ENCODE results near the gene LILRB5.
"Not testable (repeated sequence)": the region's sequence is repeated elsewhere in the genome, so short reads cannot be mapped to it uniquely, and the experiment has no call there.

LILRB5 gene

DNA sequence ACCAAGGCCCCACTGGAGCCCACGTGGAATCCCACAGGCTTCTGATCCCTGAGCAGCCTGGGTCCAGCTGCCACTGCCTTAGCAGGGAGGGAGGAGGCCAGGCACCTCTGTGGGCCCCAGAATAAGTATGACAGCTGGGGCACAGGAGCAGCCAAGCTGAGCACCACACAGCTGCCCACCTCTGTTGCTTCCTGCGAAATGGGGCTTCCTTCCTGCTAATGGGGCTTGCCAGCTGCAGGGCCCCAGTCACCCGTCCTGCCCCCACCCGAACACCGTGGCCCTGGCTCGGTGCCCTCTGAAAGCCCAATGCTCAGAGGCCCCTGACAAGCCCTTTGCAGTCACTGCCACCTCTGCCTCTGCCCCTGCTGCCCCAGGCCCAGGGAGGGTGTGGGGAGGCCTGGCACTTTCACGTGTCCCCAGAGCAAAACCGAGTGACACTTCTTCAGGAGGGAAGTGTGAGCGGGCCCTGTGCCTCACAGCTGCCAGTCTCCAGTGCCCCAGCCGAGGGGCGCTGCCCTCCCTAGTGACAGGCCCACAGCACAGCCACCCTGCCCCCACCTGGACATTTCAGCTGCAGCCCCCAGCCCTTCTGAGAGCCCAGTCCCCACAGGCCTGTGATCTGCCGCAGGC, 28.5 kb upstream of the LILRB5 start:
- not testable (repeated sequence) for H3K9me3 ChIP-seq (ENCODE audit: control insufficient read depth in 2 of 2, low read length in 2 of 2); H3K4me1 ChIP-seq (ENCODE audit: control insufficient read depth, insufficient read depth, low read length); H3K4me3 ChIP-seq (ENCODE audit: low read length in 2 of 2)

DNA sequence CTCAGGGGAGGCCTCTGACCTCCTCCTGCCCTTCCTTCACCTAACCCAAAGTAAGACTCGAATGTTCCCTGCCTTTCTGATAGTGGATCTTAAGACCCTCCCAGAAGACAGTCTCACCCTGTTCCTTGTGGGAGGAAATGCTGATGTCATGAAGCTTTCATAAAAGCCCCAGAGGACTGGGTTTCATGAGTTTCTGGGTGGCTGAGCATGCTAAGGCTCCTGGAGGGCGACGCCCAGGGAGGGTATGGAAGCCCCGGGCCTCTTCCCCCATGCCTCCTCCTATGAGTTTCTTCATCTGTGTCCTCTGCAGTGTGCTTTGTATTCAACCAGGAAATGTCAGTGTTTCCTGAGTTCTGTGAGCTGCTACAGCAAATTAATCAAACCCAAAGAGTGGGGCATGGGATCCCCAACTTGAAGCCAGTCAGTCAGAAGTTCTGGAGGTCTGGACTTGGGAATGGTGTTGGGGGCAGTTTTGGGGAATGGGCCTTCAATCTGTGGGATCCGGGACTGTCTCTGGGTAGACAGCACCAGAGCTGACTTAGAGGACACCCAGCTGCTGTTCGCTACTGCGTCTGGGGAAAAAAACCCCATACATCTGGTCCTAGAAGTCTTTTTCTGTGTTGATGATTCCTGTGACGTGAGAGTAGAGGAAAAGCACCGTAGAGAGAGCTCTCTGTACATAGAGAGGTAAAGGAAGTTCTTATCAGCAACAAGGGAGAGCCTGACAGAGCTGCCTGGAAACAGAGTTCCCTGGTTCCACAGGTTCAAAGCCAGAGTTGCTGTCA, 25.8 kb upstream of the LILRB5 start:
- no peaks in the 10 kb centered on the region for H3K9me3 ChIP-seq (ENCODE audit: control insufficient read depth in 2 of 2, low read length in 2 of 2)
- H3K4me3 ChIP-seq (ENCODE audit: low read length in 2 of 2): no peak overlapping the region
- H3K36me3 ChIP-seq (ENCODE audit: control insufficient read depth in 2 of 2, insufficient read depth in 2 of 2, low read length in 2 of 2): no peaks in the 10 kb centered on the region
- H3K27me3 ChIP-seq (ENCODE audit: control insufficient read depth in 1 of 2, insufficient read depth in 2 of 2, low read length in 2 of 2): peaks cover 4 to 11% of the 10 kb centered on the region in 2 donors
- no peak overlapping the region for H3K27ac ChIP-seq (ENCODE audit: low read length)
- H3K4me1 ChIP-seq (ENCODE audit: control insufficient read depth, insufficient read depth, low read length): no peaks in the 10 kb centered on the region
- no peak overlapping the region for H3K9ac ChIP-seq (ENCODE audit: low read length in 2 of 2)

More for the DNA sequence above, 28.5 kb upstream of the LILRB5 start:
- not testable (repeated sequence) for H3K27me3 ChIP-seq (ENCODE audit: control insufficient read depth in 1 of 2, insufficient read depth in 2 of 2, low read length in 2 of 2); H3K27ac ChIP-seq (ENCODE audit: low read length); H3K9ac ChIP-seq (ENCODE audit: low read length in 2 of 2); H3K36me3 ChIP-seq (ENCODE audit: control insufficient read depth in 2 of 2, insufficient read depth in 2 of 2, low read length in 2 of 2)

DNA sequence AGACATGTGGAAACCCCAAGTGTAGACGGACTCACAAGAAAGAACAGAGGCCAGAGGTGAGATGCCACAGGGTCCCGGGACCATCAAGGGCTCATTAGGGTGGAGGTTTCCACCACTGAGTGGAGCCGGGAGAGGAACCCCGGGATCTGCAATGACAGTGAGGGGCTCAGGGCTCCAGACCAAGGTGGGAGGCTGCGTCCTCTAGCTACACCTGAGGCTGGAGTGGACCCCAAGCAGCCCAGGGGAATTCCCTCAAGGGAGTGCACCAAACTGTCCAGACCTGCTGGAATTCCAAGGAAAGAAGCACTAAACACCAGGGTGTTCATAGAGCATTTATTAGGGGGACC, 24.6 kb upstream of the LILRB5 start:
- not testable (repeated sequence) for H3K27ac ChIP-seq (ENCODE audit: low read length); H3K36me3 ChIP-seq (ENCODE audit: control insufficient read depth in 2 of 2, insufficient read depth in 2 of 2, low read length in 2 of 2); H3K4me1 ChIP-seq (ENCODE audit: control insufficient read depth, insufficient read depth, low read length); H3K4me3 ChIP-seq (ENCODE audit: low read length in 2 of 2); H3K9ac ChIP-seq (ENCODE audit: low read length in 2 of 2); H3K9me3 ChIP-seq (ENCODE audit: control insufficient read depth in 2 of 2, low read length in 2 of 2)
- peaks cover 4 to 11% of the 10 kb centered on the region in 2 donors for H3K27me3 ChIP-seq (ENCODE audit: control insufficient read depth in 1 of 2, insufficient read depth in 2 of 2, low read length in 2 of 2)

DNA sequence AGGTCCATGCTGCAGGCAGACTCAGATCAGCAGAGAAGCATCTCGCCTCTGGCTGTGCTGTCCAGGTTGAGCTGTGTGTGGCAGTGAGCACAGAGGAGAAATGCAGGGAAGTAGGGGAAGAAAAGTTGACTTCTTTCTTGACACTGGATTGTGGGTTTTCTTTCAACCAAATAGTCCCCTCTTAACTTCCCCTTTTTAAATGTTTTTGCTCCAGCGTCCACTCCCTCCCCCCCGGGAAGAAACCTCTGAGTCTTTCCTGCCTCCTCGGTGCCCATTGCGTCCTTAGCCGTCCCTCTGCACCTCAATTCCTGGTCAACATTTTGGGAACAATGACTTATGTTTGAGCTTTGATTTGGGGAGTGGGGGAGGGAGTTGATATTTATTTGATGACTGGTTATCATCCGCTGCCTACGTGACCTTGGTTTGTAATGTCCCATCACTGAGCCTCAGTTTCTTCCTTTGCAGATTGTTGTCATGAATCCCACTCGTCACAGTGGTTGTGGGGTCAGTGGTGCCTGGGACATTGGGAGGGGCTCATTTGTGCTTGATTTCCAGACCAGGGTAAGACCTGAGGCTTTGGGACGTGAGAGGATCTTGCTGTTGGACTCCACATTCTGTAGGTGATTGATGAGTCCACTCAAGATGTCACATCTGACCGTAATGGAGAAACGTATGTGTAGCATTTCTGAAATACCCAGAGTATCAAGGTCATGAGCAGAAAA, 24.1 kb upstream of the LILRB5 start, which contains the start of gene LILRB2:
Gene LILRB2 (minus strand): TSS at position 104 of the 722 bp plus-strand sequence. CDS start 614 bp downstream, outside the sequence.
- H3K9ac ChIP-seq (ENCODE audit: low read length in 2 of 2): no peak within 1 kb of the TSS
- no peaks in the 10 kb centered on the region for H3K9me3 ChIP-seq (ENCODE audit: control insufficient read depth in 2 of 2, low read length in 2 of 2)
- H3K27me3 ChIP-seq (ENCODE audit: control insufficient read depth in 1 of 2, insufficient read depth in 2 of 2, low read length in 2 of 2): peaks cover 4 to 11% of the 10 kb centered on the region in 2 donors
- no peak within 1 kb of the TSS for H3K27ac ChIP-seq (ENCODE audit: low read length)
- H3K36me3 ChIP-seq (ENCODE audit: control insufficient read depth in 2 of 2, insufficient read depth in 2 of 2, low read length in 2 of 2): no peaks in the 10 kb centered on the region
- H3K4me3 ChIP-seq (ENCODE audit: low read length in 2 of 2): no peak within 1 kb of the TSS
- H3K4me1 ChIP-seq (ENCODE audit: control insufficient read depth, insufficient read depth, low read length): no peaks in the 10 kb centered on the region

DNA sequence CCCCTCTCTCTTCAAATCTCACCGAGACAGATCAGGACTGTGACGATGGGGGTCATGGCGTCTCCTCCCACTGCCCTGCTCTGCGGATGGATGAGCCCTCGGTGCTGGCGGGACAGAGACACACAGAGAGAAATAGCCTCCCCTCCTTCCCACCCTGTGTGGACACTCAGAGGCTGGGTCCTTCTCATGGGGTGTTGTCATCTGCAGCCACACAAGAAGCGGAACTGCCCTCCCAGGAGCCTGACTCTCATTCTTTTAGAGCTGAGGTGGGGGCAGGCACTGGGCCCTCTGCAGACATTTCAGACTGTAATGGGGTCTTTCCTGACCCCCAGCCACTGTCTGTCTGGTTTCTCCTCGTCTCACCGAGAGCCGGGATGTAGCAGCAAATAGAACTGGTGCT, 23.4 kb upstream of the LILRB5 start:
- not testable (repeated sequence) for H3K9me3 ChIP-seq (ENCODE audit: control insufficient read depth in 2 of 2, low read length in 2 of 2); H3K4me3 ChIP-seq (ENCODE audit: low read length in 2 of 2); H3K9ac ChIP-seq (ENCODE audit: low read length in 2 of 2); H3K36me3 ChIP-seq (ENCODE audit: control insufficient read depth in 2 of 2, insufficient read depth in 2 of 2, low read length in 2 of 2); H3K27ac ChIP-seq (ENCODE audit: low read length); H3K4me1 ChIP-seq (ENCODE audit: control insufficient read depth, insufficient read depth, low read length)
- peaks cover 4 to 11% of the 10 kb centered on the region in 2 donors for H3K27me3 ChIP-seq (ENCODE audit: control insufficient read depth in 1 of 2, insufficient read depth in 2 of 2, low read length in 2 of 2)

DNA sequence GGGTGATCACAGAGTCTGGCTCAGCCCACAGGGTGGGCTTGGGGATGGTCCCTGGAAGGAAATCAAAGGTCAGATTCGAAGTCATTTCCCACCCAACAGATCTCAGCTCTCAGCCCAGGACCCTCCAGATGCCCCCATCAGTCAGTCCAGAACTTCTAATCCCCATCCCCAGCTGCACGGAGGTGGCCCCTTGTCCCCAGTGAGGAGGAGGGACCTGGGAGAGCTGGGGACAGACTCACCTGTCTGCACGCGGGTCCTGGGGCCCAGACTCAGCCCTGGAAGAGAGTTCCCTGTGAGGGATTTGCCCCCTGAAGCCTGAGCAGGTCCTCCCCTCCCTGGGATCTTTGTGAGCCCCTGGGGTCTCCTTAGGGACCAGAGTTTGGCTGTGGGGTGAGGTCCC, 23.0 kb upstream of the LILRB5 start:
- not testable (repeated sequence) for H3K27ac ChIP-seq (ENCODE audit: low read length); H3K4me3 ChIP-seq (ENCODE audit: low read length in 2 of 2); H3K9ac ChIP-seq (ENCODE audit: low read length in 2 of 2); H3K36me3 ChIP-seq (ENCODE audit: control insufficient read depth in 2 of 2, insufficient read depth in 2 of 2, low read length in 2 of 2); H3K4me1 ChIP-seq (ENCODE audit: control insufficient read depth, insufficient read depth, low read length); H3K9me3 ChIP-seq (ENCODE audit: control insufficient read depth in 2 of 2, low read length in 2 of 2)
- H3K27me3 ChIP-seq (ENCODE audit: control insufficient read depth in 1 of 2, insufficient read depth in 2 of 2, low read length in 2 of 2): peaks cover 4 to 11% of the 10 kb centered on the region in 2 donors

DNA sequence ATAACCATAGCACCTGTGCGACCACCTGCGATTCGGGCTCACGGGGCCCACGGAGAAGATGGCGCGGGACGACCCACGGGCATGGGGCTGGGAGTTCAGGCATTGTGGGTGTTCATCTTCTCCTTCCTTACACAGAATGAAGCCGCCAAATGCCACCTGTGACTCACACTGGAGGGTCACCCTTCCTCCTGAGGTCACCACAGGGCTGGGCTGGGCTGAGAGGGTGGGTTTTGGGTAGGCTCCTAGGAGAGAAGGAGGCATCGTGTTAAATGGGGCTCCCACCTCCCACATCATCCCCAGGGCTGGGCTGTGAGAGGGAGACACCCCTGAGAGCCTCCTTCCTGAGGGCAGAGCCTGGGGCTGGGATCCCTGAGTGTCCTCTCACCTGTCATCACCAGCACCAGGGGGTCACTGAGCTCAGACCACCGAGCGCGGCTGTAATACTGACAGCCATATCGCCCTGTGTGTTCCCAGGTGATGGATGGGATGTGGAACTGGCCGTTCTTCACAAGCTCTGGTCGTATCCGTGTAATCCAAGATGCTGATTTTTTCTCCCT, 22.4 kb upstream of the LILRB5 start:
- Histone ChIP-seq H3K4me3 (ENCODE audit: low read length in 2 of 2) (no peak overlapping the region), H3K36me3 (ENCODE audit: control insufficient read depth in 2 of 2, insufficient read depth in 2 of 2, low read length in 2 of 2) (no peaks in the 10 kb centered on the region), H3K9me3 (ENCODE audit: control insufficient read depth in 2 of 2, low read length in 2 of 2) (no peaks in the 10 kb centered on the region), H3K27me3 (ENCODE audit: control insufficient read depth in 1 of 2, insufficient read depth in 2 of 2, low read length in 2 of 2) (peaks cover 4 to 11% of the 10 kb centered on the region in 2 donors), H3K4me1 (ENCODE audit: control insufficient read depth, insufficient read depth, low read length) (no peaks in the 10 kb centered on the region), H3K27ac (ENCODE audit: low read length) (no peak overlapping the region), H3K9ac (ENCODE audit: low read length in 2 of 2) (no peak overlapping the region)

DNA sequence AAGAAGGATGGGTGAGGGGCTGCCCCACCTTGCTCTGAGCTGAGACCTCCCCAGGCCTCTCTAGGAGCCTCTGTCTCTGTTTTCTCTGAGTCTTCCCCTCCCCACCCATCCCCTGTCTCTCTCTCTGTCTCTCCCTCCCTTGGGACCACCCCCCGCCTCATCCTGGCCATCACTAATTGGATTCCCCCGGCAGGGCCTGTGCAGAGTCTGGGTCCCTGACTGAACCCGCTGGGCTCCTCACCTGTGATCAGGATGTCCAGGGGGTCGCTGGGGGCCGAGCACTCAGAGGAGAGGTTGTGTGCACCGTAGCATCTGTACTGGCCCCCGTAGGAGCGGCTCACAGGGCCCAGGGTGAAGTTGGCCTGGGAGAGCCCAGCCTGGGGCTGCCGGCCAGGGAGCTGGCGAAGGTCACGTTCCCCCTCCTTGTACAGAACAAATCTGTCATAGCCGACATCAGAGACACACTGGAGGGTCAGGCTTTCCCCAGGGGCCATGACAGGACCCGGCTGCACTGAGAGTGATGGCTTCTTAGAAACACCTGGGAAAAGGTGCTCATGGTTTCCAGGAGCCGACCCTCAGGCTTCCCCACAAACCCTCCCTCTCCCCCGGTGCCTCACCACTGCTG, 21.6 kb upstream of the LILRB5 start:
- H3K4me3 ChIP-seq (ENCODE audit: low read length in 2 of 2); H3K27ac ChIP-seq (ENCODE audit: low read length); H3K4me1 ChIP-seq (ENCODE audit: control insufficient read depth, insufficient read depth, low read length); H3K9ac ChIP-seq (ENCODE audit: low read length in 2 of 2); H3K9me3 ChIP-seq (ENCODE audit: control insufficient read depth in 2 of 2, low read length in 2 of 2); H3K36me3 ChIP-seq (ENCODE audit: control insufficient read depth in 2 of 2, insufficient read depth in 2 of 2, low read length in 2 of 2): not testable (repeated sequence)
- H3K27me3 ChIP-seq (ENCODE audit: control insufficient read depth in 1 of 2, insufficient read depth in 2 of 2, low read length in 2 of 2): peaks cover 4 to 11% of the 10 kb centered on the region in 2 donors

DNA sequence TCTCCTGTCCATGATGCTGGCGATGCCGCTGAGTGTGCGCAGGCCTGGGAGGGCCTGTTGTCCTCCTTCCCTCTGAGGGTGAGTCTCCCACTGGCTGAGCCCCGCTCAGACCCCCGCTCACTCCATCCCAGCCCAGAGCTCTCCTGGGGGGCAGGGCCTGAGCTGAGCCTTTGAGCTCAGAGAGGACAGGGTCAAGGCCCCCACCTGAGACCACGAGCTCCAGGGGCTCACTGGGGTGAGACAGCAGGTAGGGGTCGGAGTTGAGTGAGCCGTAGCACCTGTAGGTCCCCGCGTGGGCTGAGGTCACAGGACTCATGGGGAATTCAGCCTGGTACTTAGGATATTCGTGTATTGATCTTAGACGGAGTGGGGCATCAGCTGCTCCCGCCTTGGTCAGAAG, 21.0 kb upstream of the LILRB5 start:
- not testable (repeated sequence) for H3K9ac ChIP-seq (ENCODE audit: low read length in 2 of 2); H3K4me1 ChIP-seq (ENCODE audit: control insufficient read depth, insufficient read depth, low read length); H3K4me3 ChIP-seq (ENCODE audit: low read length in 2 of 2); H3K27ac ChIP-seq (ENCODE audit: low read length); H3K36me3 ChIP-seq (ENCODE audit: control insufficient read depth in 2 of 2, insufficient read depth in 2 of 2, low read length in 2 of 2); H3K9me3 ChIP-seq (ENCODE audit: control insufficient read depth in 2 of 2, low read length in 2 of 2)
- peaks cover 4 to 11% of the 10 kb centered on the region in 2 donors for H3K27me3 ChIP-seq (ENCODE audit: control insufficient read depth in 1 of 2, insufficient read depth in 2 of 2, low read length in 2 of 2)

DNA sequence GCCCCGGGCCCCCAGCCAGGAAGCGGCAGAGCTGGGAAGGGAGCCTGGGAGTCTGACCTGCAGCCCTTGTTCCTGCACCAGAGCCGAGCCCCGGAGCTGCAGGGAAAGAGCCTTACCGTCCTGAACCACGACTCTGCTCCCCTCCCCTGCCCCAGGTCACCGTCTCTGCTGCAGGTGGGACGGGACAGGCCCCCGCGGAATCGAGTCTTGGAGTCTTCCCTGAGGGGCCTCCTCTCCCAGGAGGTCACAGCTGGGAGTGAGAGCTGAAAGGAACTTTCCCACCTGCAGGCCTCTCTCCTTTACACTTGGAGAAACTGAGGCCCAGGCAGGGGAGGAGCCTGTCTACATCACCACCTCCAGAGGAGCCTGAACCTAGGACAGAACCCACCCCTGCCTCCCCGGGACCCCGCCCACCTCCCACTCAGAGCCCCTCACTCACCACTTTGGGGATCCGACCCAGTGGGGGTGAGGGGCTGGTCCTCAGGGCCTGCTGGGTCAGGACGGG, 20.1 kb upstream of the LILRB5 start:
- H3K9ac ChIP-seq (ENCODE audit: low read length in 2 of 2); H3K4me1 ChIP-seq (ENCODE audit: control insufficient read depth, insufficient read depth, low read length); H3K27ac ChIP-seq (ENCODE audit: low read length); H3K27me3 ChIP-seq (ENCODE audit: control insufficient read depth in 1 of 2, insufficient read depth in 2 of 2, low read length in 2 of 2); H3K36me3 ChIP-seq (ENCODE audit: control insufficient read depth in 2 of 2, insufficient read depth in 2 of 2, low read length in 2 of 2); H3K9me3 ChIP-seq (ENCODE audit: control insufficient read depth in 2 of 2, low read length in 2 of 2); H3K4me3 ChIP-seq (ENCODE audit: low read length in 2 of 2): not testable (repeated sequence)
